IMR-90 (cell line): ENCODE data around the gene HAND1. TPM values are rescaled to one million over a fixed set of nuclear protein-coding genes. Genes with fewer than 3 reads are reported as not detected.

Experiments
- ATAC-seq: fragments of 200-7000 bp; cut with Tn5 transposase; 2 replicates; pipeline ENCODE4 v1.9.1; 2020; ENCODE audit warnings: low read depth, mild to moderate bottlenecking, moderate library complexity
- BruUV-seq: library from RNA; stranded (reverse); fragments of 400-500 nt; replicated peaks from 2 replicates; lab custom pipeline; 2021; lab: Mats Ljungman, UMichigan
- CTCF ChIA-PET: fragments of 300-600 bp; formaldehyde crosslinking; extraction: SDS; loops from one replicate; lab custom pipeline; 2021; ENCODE audit warnings: antibody characterized with exemption; lab: Yijun Ruan, JAX
- POLR2A ChIA-PET: fragments of 300-600 bp; sonication (Branson Sonifier 250); formaldehyde crosslinking; loops from one replicate; lab custom pipeline; 2022; ENCODE audit warnings: antibody characterized with exemption; ENCODE audit not compliant: unreplicated experiment; lab: Charles Lee
- DNase-seq: peaks from one replicate; pipeline ENCODE4 v3.0.0; 2013
- H2AFZ ChIP-seq: replicated peaks from 2 replicates; pipeline ENCODE3; 2013; ENCODE audit warnings: low read length, mild to moderate bottlenecking; ENCODE audit not compliant: poor library complexity
- H2AK5ac ChIP-seq: 2 replicates; pipeline ENCODE4 v1.6.1; 2013; ENCODE audit warnings: low read depth, low read length, inconsistent platforms
- H2AK9ac ChIP-seq: replicated peaks from 2 replicates; pipeline ENCODE3; 2013; ENCODE audit warnings: mild to moderate bottlenecking, low read depth, low read length, moderate library complexity; ENCODE audit not compliant: poor library complexity
- H2BK120ac ChIP-seq: 2 replicates; pipeline ENCODE4 v1.6.1; 2013; ENCODE audit warnings: low read depth, low read length, inconsistent platforms
- H2BK15ac ChIP-seq: 3 replicates; pipeline ENCODE4 v1.6.1; 2013; ENCODE audit warnings: low read depth, low read length, inconsistent platforms
- H2BK20ac ChIP-seq: 2 replicates; pipeline ENCODE4 v1.6.1; 2013; ENCODE audit warnings: low read depth, mild to moderate bottlenecking, inconsistent platforms, low read length, moderate library complexity
- H2BK5ac ChIP-seq: 2 replicates; pipeline ENCODE4 v1.6.1; 2013; ENCODE audit warnings: mild to moderate bottlenecking, low read depth, low read length, inconsistent platforms; ENCODE audit not compliant: poor library complexity, severe bottlenecking
- H3K14ac ChIP-seq: replicated peaks from 2 replicates; pipeline ENCODE4 v1.6.1; 2013; ENCODE audit warnings: low read depth, low read length, inconsistent platforms
- H3K18ac ChIP-seq: 2 replicates; pipeline ENCODE4 v1.6.1; 2013; ENCODE audit warnings: low read depth, low read length, control low read depth
- H3K23ac ChIP-seq: 2 replicates; pipeline ENCODE4 v1.6.1; 2013; ENCODE audit warnings: low read depth, low read length, inconsistent platforms
- H3K27ac ChIP-seq: 2 replicates; pipeline ENCODE4 v1.5.1; 2013; ENCODE audit warnings: mild to moderate bottlenecking, control low read depth, low read length; ENCODE audit not compliant: insufficient read depth
- H3K27me3 ChIP-seq: 2 replicates; pipeline ENCODE4 v1.6.1; 2013; ENCODE audit warnings: low read length; ENCODE audit not compliant: control insufficient read depth, insufficient read depth
- H3K36me3 ChIP-seq: 2 replicates; pipeline ENCODE4 v1.6.1; 2013; ENCODE audit warnings: low read length, mixed read lengths; ENCODE audit not compliant: control insufficient read depth, insufficient read depth
- H3K4ac ChIP-seq: 2 replicates; pipeline ENCODE4 v1.6.1; 2013; ENCODE audit warnings: low read depth, low read length, inconsistent platforms
- H3K4me1 ChIP-seq: 2 replicates; pipeline ENCODE4 v1.6.1; 2013; ENCODE audit warnings: low read length, mixed read lengths; ENCODE audit not compliant: control insufficient read depth, insufficient read depth
- H3K4me2 ChIP-seq: 2 replicates; pipeline ENCODE4 v1.6.1; 2013; ENCODE audit warnings: low read depth, mild to moderate bottlenecking, control low read depth, low read length, moderate library complexity
- H3K4me3 ChIP-seq: 2 replicates; pipeline ENCODE4 v1.5.1; 2013; ENCODE audit warnings: low read depth, mild to moderate bottlenecking, control low read depth, low read length, moderate library complexity; ENCODE audit not compliant: insufficient read depth
- H3K56ac ChIP-seq: 2 replicates; pipeline ENCODE4 v1.6.1; 2013; ENCODE audit warnings: low read length, inconsistent platforms; ENCODE audit not compliant: insufficient read depth; ENCODE audit errors: extremely low read depth
- H3K79me1 ChIP-seq, 2 experiments: 2 replicates each; pipeline ENCODE4 v1.6.1; 2013; ENCODE audit warnings: low read length in 2 of 2, inconsistent platforms in 1 of 2, low read depth in 1 of 2
- H3K9ac ChIP-seq: 2 replicates; pipeline ENCODE4 v1.6.1; 2013; ENCODE audit warnings: low read depth, low read length, control low read depth
- H3K9me1 ChIP-seq: 2 replicates; pipeline ENCODE4 v1.6.1; 2013; ENCODE audit warnings: low read length, inconsistent platforms; ENCODE audit not compliant: insufficient read depth
- H3K9me3 ChIP-seq: 2 replicates; pipeline ENCODE4 v1.6.1; 2013; ENCODE audit warnings: low read length; ENCODE audit not compliant: control insufficient read depth, insufficient read depth
- H4K20me1 ChIP-seq: 2 replicates; pipeline ENCODE4 v1.6.1; 2013; ENCODE audit warnings: low read length, inconsistent platforms; ENCODE audit not compliant: insufficient read depth
- H4K5ac ChIP-seq: 2 replicates; pipeline ENCODE4 v1.6.1; 2013; ENCODE audit warnings: mild to moderate bottlenecking, low read depth, low read length, control low read depth
- H4K8ac ChIP-seq, 2 experiments: 2 replicates each; pipeline ENCODE4 v1.6.1; 2013; ENCODE audit warnings: low read depth in 2 of 2, low read length in 2 of 2, control low read depth in 1 of 2, inconsistent platforms in 1 of 2
- H4K91ac ChIP-seq: 2 replicates; pipeline ENCODE4 v1.6.1; 2013; ENCODE audit warnings: low read depth, low read length, inconsistent platforms; ENCODE audit not compliant: insufficient read depth
- BHLHE40 ChIP-seq: fragments of 150-350 bp; IDR thresholded peaks from 2 replicates; pipeline ENCODE4 v1.6.1; 2016; ENCODE audit warnings: mild to moderate bottlenecking, low read depth, low read length
- CEBPB ChIP-seq: IDR thresholded peaks from 2 replicates; pipeline ENCODE4 v1.6.1; 2012; ENCODE audit warnings: low read depth, low read length, improper control_type of control experiment
- CHD1 ChIP-seq: IDR thresholded peaks from 2 replicates; pipeline ENCODE4 v1.6.1; 2012; ENCODE audit warnings: low read depth, low read length, improper control_type of control experiment
- FOS ChIP-seq: fragments of 150-350 bp; IDR thresholded peaks from 2 replicates; pipeline ENCODE4 v1.6.1; 2016; ENCODE audit warnings: low read depth, low read length
- MAFK ChIP-seq: IDR thresholded peaks from 2 replicates; pipeline ENCODE4 v1.6.1; 2012; ENCODE audit warnings: low read depth, low read length, improper control_type of control experiment
- MAZ ChIP-seq: IDR thresholded peaks from 2 replicates; pipeline ENCODE4 v1.6.1; 2012; ENCODE audit warnings: low read depth, mild to moderate bottlenecking, low read length, improper control_type of control experiment, moderate library complexity, borderline replicate concordance
- MXI1 ChIP-seq: IDR thresholded peaks from 2 replicates; pipeline ENCODE4 v1.6.1; 2012; ENCODE audit warnings: low read depth, mild to moderate bottlenecking, low read length, moderate library complexity, borderline replicate concordance
- NFE2L2 ChIP-seq: fragments of 150-350 bp; IDR thresholded peaks from 2 replicates; pipeline ENCODE4 v1.6.1; 2016; ENCODE audit warnings: low read depth, mild to moderate bottlenecking, low read length
- POLR2A ChIP-seq: IDR thresholded peaks from 2 replicates; pipeline ENCODE4 v1.6.1; 2012; ENCODE audit warnings: mild to moderate bottlenecking, low read depth, low read length
- RAD21 ChIP-seq: IDR thresholded peaks from 2 replicates; pipeline ENCODE4 v1.6.1; 2012; ENCODE audit warnings: low read length, improper control_type of control experiment
- RCOR1 ChIP-seq: IDR thresholded peaks from 2 replicates; pipeline ENCODE4 v1.6.1; 2012; ENCODE audit warnings: mild to moderate bottlenecking, low read length, improper control_type of control experiment; ENCODE audit not compliant: insufficient replicate concordance
- RFX5 ChIP-seq: IDR thresholded peaks from 2 replicates; pipeline ENCODE4 v1.8.0; 2012; ENCODE audit warnings: low read depth, mild to moderate bottlenecking, low read length, moderate library complexity
- SMC3 ChIP-seq: fragments of 150-350 bp; IDR thresholded peaks from 2 replicates; pipeline ENCODE4 v1.6.1; 2016; ENCODE audit warnings: low read depth, mild to moderate bottlenecking, antibody characterized with exemption, low read length, moderate library complexity
- WGBS, 2 experiments: methylation state at CpG; one replicate each; pipeline versions ENCODE4 v1.1.5 to v1.1.7; 2013; ENCODE audit warnings: missing lambda C conversion rate in 2 of 2; ENCODE audit not compliant: insufficient read length in 1 of 2; ENCODE audit errors: extremely low coverage in 2 of 2; 5-methylcytosine and 5-hydroxymethylcytosine counted together
- dilution Hi-C: fragments of 300-500 bp; cut with HindIII; formaldehyde crosslinking; loops from one replicate; pipeline ENCODE4 v1.14.3; 2018; ENCODE audit warnings: low sequenced_read_pairs; ENCODE audit not compliant: unreplicated experiment
- in situ Hi-C: fragments of 300-500 bp; cut with MboI; formaldehyde crosslinking; loops from 3 replicates; pipeline ENCODE4 v1.14.3; 2019; ENCODE audit warnings: low sequenced_read_pairs, inconsistent platforms, mixed read lengths
- intact Hi-C: fragments of 100-400 bp; cut with micrococcal nuclease; formaldehyde crosslinking; loops from 2 replicates; pipeline ENCODE4 v1.10.0; 2022
- polyA plus RNA-seq, 3 experiments: library from polyadenylated mRNA; depleted of rRNA; stranded (reverse); fragments of >200 nt; gene quantifications; 2 replicates each; pipeline ENCODE4 v1.2.3, GENCODE V29; 2012; ENCODE audit warnings: low replicate concordance in 1 of 3
- total RNA-seq: library from RNA; depleted of rRNA; stranded (reverse); fragments of >200 nt; gene quantifications from 2 replicates; pipeline ENCODE4 v1.2.3, GENCODE V29; 2012
- TF ChIP-seq, protein P1 (sequence below): fragments of 150-350 bp; IDR thresholded peaks from 2 replicates; pipeline ENCODE4 v1.6.1; 2016; ENCODE audit warnings: low read depth, mild to moderate bottlenecking, low read length, moderate library complexity, borderline replicate concordance
- TF ChIP-seq, protein P2 (sequence below): fragments of 150-350 bp; IDR thresholded peaks from 2 replicates; pipeline ENCODE4 v1.6.1; 2017; ENCODE audit warnings: mild to moderate bottlenecking, antibody characterized with exemption, low read length, low read depth
- TF ChIP-seq, protein P3 (sequence below): conservative IDR thresholded peaks from 2 replicates; pipeline ENCODE4 v1.5.1; 2012; ENCODE audit warnings: mild to moderate bottlenecking, low read depth, low read length, improper control_type of control experiment

The HAND1 gene
- total and polyA plus RNA-seq, 2 of the 4 experiments (the other 2 are of a cell fraction), result not detected

DNA sequence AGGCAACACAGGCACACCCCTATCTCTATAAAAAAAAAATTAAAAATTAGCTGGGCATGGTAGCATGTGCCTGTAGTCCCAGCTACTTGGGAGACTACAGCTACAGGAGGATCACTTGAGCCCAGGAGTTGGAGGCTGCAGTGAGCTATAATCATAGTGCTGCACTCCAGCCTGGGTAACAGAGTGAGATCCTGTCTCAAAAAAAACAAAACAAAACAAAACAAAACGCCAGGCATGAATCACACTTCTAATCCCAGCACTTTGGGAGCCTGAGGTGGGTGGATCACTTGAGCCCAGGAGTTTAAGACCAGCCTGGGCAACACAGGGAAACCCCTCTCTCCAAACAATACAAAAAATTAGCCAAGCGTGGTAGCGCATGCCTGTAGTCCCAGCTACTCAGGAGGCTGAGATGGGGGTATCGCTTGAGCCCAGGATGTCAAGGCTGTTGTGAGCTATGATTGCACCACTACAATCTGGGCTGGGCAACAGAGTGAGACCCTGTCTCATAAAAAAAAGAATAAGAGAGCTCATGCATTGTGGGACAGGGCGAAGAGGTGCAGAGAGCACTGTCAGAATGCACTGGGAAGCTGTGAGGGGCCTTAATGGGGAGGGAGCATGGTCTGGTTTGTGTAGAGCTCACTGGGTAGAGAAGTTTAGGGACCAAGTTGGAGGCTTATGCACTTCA, 40.6 kb downstream of the HAND1 start:
- dilution Hi-C loops, result no loop called here
- no peak overlapping the region for H2BK20ac ChIP-seq
- H3K4me1 ChIP-seq, result no peaks in the 10 kb centered on the region
- in situ Hi-C loops, result no loop called here
- ChIA-PET POLR2A (no interaction called here), CTCF (interaction anchor here (0.5 kb wide), 1 partner anchor 382 kb away, joined by 4 read pairs; no protein-coding TSS in a partner anchor)
- H2AFZ ChIP-seq, result no peak overlapping the region
- no peak overlapping the region for H4K8ac ChIP-seq
- H3K27me3 ChIP-seq, result no peaks in the 10 kb centered on the region
- ATAC-seq (peak; percentile 40), DNase-seq (no peak)
- peaks cover 22% of the 10 kb centered on the region for H3K36me3 ChIP-seq
- no peak for TF ChIP-seq CHD1
- TF ChIP-seq MAFK, result no peak
- TF ChIP-seq FOS, result no peak
- no peak for TF ChIP-seq RAD21
- no peak for TF ChIP-seq BHLHE40
- TF ChIP-seq MAZ, result no peak
- no peak for TF ChIP-seq RCOR1
- no peak for TF ChIP-seq POLR2A
- no peak for TF ChIP-seq MXI1
- TF ChIP-seq, protein P1, sequence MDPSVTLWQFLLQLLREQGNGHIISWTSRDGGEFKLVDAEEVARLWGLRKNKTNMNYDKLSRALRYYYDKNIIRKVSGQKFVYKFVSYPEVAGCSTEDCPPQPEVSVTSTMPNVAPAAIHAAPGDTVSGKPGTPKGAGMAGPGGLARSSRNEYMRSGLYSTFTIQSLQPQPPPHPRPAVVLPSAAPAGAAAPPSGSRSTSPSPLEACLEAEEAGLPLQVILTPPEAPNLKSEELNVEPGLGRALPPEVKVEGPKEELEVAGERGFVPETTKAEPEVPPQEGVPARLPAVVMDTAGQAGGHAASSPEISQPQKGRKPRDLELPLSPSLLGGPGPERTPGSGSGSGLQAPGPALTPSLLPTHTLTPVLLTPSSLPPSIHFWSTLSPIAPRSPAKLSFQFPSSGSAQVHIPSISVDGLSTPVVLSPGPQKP, result no peak
- TF ChIP-seq NFE2L2, result no peak
- TF ChIP-seq, protein P2, sequence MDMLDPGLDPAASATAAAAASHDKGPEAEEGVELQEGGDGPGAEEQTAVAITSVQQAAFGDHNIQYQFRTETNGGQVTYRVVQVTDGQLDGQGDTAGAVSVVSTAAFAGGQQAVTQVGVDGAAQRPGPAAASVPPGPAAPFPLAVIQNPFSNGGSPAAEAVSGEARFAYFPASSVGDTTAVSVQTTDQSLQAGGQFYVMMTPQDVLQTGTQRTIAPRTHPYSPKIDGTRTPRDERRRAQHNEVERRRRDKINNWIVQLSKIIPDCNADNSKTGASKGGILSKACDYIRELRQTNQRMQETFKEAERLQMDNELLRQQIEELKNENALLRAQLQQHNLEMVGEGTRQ, result no peak
- TF ChIP-seq, protein P3, sequence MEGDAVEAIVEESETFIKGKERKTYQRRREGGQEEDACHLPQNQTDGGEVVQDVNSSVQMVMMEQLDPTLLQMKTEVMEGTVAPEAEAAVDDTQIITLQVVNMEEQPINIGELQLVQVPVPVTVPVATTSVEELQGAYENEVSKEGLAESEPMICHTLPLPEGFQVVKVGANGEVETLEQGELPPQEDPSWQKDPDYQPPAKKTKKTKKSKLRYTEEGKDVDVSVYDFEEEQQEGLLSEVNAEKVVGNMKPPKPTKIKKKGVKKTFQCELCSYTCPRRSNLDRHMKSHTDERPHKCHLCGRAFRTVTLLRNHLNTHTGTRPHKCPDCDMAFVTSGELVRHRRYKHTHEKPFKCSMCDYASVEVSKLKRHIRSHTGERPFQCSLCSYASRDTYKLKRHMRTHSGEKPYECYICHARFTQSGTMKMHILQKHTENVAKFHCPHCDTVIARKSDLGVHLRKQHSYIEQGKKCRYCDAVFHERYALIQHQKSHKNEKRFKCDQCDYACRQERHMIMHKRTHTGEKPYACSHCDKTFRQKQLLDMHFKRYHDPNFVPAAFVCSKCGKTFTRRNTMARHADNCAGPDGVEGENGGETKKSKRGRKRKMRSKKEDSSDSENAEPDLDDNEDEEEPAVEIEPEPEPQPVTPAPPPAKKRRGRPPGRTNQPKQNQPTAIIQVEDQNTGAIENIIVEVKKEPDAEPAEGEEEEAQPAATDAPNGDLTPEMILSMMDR, result no peak
- TF ChIP-seq RFX5, result no peak
- no peak for TF ChIP-seq CEBPB
- TF ChIP-seq SMC3, result no peak
- H4K20me1 ChIP-seq, result no peaks in the 10 kb centered on the region
- H3K9me3 ChIP-seq, result no peaks in the 10 kb centered on the region
- H3K9me1 ChIP-seq, result no peaks in the 10 kb centered on the region; the same call in 1 of the 2 replicates
- H3K27ac ChIP-seq, result no peak overlapping the region
- H4K91ac ChIP-seq, result no peak overlapping the region
- no peak overlapping the region for H3K4me2 ChIP-seq
- intact Hi-C loops, result no loop called here
- H3K18ac ChIP-seq, result no peak overlapping the region
- H3K79me1 ChIP-seq, result no peaks in the 10 kb centered on the region
- H2AK9ac ChIP-seq, result no peak overlapping the region
- no peak overlapping the region for H2BK5ac ChIP-seq
- no peak overlapping the region for H3K56ac ChIP-seq
- H2AK5ac ChIP-seq, result no peak overlapping the region
- no peak overlapping the region for H3K9ac ChIP-seq
- H3K4me3 ChIP-seq, result no peak overlapping the region
- no TSS peak for BruUV-seq
- no peak overlapping the region for H4K5ac ChIP-seq
- 83% methylated on average over 2 of the region's 5 CpGs; no CpG with 5 or more reads in 1 of the 2 experiments for WGBS, 2 experiments
- H3K4ac ChIP-seq, result no peak overlapping the region
- H3K23ac ChIP-seq, result no peak overlapping the region
- H2BK15ac ChIP-seq, result no peak overlapping the region
- no peak overlapping the region for H3K14ac ChIP-seq
- no peak overlapping the region for H2BK120ac ChIP-seq
